Muscle of back (tissue), 11 donors: ENCODE results near the gene ACOT7. TPM values are rescaled to one million over a fixed set of nuclear protein-coding genes. Genes with fewer than 3 reads are reported as not detected.

Experiments
- DNase-seq, 3 donors: peaks; one replicate each; pipeline versions ENCODE4 v3.0.0 to v3.0.0-alpha.2; 2013
- polyA plus RNA-seq, 10 donors: library from polyadenylated mRNA; unstranded; fragments of 120-200 nt; gene quantifications; one replicate each; pipeline ENCODE4 v1.2.1, GENCODE V29; 2013; ENCODE audit not compliant: insufficient read length in 10 of 10

Gene ACOT7
- polyA plus RNA-seq, 10 donors: 14.1 to 25.9 (median 17.0) TPM

GRCh38 chr1:6363085-6363884, 30.3 kb downstream of the ACOT7 start:
- peak in 2 of 3 donors; percentile 40 to 67 for DNase-seq

- DNase-seq: no peak
These were observed 32.3 kb downstream of the ACOT7 start for GRCh38 chr1:6361124-6361775.

GRCh38 chr1:6360517-6361070, 33.0 kb downstream of the ACOT7 start:
- DNase-seq: no peak

GRCh38 chr1:6360117-6360496, 33.5 kb downstream of the ACOT7 start:
- DNase-seq: no peak

DNA sequence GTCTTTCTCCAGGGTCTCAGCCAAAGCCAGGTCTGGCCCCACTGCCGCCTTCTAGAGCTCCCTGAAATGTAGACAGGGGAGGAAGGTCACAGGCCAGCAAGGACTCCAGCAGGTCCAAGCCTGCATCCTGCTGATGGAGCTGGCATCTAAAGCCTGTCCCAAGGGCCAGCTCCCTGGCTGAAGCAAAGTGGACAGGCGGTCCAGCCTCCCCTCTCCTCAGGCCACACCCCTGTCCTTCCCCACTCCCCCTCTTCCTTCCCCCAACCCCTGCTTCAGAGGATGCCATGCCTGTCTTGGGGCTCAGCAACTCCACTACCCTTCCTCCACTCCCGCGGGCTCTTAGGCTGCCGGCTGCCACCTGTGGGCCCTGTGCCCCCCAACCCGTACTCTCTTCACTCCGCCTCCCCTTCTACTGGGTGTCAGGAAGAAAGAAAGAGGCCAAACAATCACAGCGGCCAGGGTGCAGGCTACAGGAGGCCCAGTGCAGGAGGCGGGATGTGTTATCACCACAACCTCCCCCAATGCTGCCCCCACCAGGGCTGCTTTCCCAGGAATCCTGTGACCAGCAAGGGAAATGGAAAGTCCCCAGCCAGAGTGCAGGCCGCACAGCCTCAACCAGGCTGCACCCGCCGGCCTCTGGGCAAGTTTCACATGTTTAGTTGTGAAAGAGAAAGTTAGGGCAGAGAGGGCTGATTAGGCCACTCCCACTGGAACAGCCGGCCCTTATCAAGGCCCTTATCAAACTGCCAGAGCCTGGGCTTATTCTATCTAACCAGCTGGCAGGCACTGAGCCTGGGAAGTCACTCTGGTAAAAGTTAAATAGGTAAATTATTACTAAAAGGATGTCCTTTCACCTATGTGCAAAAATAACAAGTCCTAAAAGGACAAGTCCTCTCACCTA, 34.1 kb downstream of the ACOT7 start:
- peak in 1 of 3 donors; percentile 41 for DNase-seq

DNA sequence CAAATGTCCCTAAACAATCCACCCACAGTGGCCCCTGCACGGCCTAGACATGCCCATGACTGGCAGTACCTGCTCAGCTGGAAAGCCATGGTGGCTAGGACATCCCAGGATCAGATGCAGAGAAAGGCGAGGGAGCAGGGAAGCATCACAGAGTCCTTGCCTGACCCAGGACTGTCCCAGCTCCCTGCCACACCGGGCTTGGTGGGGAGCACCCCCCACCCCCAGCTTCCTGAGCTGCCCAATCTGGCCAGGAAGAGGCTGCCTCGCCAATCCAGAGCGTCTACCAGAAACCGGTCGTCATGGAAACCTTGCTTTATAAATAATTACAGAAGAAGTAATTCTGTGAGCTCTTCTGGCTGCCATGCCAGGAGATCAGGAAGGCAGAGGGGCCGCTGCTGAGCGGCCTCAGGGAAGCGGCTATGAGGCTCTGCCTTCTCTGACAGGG, 34.8 kb downstream of the ACOT7 start:
- peak in 2 of 3 donors; percentile 36 to 62 for DNase-seq

DNA sequence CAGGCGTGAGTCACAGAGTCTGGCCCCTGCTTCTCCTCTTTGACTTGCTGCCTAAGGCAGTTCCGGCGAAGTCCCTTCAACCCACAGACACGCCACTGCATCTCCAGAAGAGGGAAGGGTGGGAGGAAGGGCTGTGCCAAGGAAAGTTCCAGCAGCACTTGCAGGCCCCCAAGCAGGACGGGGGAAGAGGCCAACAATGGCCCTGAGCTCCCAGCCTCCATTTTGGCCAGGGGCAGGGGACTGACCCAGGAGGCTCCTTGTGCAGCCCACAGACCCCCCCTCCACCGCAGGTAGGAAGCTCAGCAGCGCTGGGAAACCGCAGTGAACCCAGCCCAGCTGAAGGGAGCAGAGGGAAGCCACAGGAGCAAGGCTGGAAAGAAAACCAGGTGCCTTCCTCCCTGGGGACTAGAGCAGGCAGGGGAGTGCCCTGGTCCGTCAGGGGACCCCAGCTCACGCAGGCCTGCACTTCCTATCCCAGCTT, 35.4 kb downstream of the ACOT7 start:
- no peak for DNase-seq

GRCh38 chr1:6357243-6357936, 36.2 kb downstream of the ACOT7 start:
- no peak for DNase-seq

DNA sequence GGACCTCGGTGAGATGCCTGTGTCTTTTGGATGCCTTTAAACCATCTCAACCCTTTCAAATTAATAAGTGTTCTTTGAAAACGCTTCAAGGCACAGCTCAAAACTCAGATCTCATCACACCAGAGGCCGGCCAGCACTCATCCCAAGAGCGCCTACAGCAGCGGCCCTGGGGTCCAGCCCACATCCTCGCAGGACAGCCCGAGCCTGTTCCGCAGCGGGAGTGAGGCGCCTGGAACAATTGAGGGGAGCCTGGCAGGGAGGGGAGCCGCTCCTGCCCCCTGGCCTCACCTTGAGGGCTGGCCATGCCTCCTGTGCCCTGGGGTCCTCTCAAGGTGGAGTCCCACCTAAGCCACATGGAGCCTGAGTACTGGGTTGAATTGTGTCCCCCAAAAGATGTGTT, 37.9 kb downstream of the ACOT7 start:
- no peak for DNase-seq

DNA sequence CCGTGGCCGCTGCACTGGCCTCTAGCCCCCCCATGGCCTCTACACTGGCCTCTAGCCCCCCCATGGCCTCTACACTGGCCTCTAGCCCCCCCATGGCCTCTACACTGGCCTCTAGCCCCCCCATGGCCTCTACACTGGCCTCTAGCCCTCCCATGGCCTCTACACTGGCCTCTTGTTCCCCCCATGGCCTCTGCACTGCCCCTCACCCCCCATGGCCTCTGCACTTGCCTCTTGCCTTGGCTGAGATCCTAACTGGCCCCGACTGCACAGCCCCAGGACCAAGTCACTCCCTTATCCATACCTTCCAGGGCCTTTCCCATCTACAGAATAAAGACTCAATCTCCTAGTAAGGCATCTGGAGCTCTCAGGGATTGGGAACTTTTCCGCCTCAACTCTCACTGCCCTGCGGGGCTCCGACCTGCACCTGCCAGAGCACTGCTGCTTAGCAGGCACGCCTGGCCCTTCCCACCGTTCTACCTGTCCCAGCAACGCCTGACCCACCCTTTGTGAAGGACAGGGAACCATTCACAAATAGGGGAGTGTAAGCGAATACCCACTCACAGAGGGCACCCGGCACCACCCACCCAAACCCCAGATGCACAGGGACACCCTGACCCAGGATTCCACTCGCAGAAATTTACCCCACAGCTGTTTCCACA, 38.8 kb downstream of the ACOT7 start:
- DNase-seq: no peak

- peak; percentile 35 to 39 (median 38) for DNase-seq
These were observed 39.5 kb downstream of the ACOT7 start for GRCh38 chr1:6353955-6354658.

- no peak for DNase-seq
These were observed 40.0 kb downstream of the ACOT7 start for GRCh38 chr1:6353619-6353954.

DNA sequence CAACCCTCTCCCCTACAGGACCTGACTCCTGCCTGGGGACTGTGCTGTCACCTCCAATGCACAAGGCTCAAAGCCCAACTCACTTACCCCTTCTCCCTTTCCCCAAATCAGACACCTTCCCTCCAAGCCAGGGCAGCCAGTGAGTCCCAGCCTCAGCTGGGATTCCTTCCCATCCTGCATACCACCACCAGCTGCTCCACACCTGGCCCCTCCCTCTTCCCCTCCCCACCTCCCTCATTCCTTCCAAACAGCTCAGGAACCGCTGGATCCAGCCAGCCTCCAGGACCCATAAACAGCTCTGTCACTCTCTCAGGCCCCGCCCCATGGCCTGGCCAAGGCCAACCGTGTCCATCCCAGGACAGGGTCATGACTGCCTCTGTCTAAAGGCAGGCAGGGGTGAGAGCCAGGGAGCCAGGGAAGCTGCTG, 41.4 kb downstream of the ACOT7 start:
- DNase-seq: no peak

DNA sequence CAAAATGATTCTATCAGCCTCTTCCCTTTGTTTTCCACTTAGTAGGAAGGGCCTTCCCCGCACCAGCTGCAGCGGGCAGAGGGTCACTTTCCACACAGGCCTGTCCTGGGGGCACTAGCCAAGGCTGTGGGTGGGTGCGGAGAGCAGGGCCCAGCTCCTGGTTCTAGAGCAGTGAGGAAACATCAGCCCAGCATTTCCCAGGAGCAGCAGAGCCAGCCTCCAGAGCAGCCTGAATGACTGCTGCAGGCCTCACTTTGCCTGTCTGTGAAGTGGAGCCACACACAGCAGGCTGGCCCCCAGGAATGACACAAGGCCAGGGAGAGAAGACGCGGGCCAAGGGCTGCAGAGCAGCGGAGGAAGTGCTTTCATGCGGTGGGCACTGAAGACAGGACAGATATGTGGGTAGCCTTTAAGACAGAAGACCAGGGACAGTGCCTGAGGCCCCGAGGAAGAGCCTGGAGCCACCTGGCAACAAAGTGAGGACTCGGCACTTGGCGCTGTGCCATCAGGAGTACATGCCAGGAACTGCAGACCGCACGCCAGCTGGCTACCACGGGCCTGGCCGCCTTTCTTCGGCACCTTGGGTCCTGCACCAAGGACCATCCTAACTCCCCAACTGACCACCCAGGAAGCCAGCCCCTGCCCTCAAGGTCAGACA, 42.0 kb downstream of the ACOT7 start:
- DNase-seq: no peak

DNA sequence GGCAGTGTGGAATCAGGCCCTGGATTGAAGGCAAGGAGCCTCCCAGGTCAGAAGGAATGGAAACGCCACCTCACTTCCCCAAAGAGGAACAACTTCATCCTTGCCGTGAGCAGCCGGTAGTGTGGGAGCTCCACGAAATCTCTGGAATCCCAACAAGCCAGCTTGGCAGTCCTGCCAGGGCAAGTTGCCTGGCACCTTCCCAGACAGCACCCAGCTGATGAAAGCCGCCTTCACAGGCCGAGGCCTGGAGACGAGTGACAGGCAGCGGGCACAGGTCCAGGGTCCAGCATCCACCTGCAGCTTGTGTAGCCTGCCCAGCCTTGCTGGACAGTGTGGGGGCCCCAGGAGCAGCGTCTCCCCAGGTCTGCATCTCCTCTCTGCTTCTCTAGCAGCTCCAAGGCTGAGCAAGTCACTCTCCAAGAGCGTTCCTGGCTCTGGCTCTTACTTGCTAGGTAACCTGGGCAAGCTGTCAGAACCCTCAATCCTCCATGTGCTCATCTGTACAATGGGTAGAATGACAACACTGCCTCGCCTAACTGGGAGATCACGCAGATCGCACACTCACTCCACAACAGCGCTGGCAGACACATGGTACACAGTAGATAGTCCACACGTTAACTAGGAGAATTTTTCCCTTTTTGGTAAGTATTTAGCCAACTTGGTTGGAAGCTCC, 43.0 kb downstream of the ACOT7 start:
- no peak for DNase-seq

GRCh38 chr1:6349254-6349943, 44.2 kb downstream of the ACOT7 start:
- DNase-seq: no peak

DNA sequence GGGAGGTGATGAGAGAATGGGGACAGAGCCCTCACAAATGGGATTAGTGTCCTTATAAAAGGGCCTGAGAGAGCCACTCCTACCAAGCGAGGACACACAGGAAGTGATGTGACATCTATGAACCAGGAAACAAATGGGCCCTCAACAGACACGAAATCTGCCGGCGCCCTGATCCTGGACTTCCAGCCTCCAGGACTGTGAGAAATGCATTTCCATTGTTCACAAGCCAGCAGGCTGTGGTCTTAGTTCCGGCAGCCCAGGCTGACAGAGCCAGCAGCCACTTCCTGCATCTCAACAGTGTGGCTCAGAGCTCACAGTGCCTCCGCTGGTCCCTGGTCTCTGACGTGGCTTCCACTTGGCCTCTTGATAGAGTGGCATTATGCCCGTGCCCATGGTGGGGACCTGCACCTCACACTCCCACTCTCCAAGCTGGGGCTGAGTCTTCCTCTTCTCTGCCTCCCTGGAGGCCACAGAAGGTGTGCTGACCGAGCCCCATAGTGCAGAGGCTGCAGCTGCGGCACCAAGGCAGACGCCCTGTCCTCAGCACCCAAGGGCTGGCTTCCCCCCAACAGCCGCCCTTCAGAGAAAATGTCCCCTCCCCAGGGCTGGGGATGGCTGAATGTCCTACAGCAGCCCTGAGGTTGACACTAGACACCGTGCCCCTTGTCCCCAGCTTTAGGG, 44.9 kb downstream of the ACOT7 start:
- DNase-seq: no peak
